ENCODE data around the gene TMEM18. TPM values are rescaled to one million over a fixed set of nuclear protein-coding genes. Genes with fewer than 3 reads are reported as not detected.
A peak's percentile ranks its signal among the peaks of the same experiment; 100 is the strongest.

TMEM18 gene
- total RNA-seq (15.2 and 17.7 TPM in 2 replicates), polyA plus RNA-seq (39.7 and 41.5 TPM in 2 replicates), polyA minus RNA-seq (ENCODE audit: low replicate concordance) (5.2 and 5.9 TPM in 2 replicates)
- 23.4 and 27.7 TPM in 2 replicates for polyA plus RNA-seq (2012)

DNA sequence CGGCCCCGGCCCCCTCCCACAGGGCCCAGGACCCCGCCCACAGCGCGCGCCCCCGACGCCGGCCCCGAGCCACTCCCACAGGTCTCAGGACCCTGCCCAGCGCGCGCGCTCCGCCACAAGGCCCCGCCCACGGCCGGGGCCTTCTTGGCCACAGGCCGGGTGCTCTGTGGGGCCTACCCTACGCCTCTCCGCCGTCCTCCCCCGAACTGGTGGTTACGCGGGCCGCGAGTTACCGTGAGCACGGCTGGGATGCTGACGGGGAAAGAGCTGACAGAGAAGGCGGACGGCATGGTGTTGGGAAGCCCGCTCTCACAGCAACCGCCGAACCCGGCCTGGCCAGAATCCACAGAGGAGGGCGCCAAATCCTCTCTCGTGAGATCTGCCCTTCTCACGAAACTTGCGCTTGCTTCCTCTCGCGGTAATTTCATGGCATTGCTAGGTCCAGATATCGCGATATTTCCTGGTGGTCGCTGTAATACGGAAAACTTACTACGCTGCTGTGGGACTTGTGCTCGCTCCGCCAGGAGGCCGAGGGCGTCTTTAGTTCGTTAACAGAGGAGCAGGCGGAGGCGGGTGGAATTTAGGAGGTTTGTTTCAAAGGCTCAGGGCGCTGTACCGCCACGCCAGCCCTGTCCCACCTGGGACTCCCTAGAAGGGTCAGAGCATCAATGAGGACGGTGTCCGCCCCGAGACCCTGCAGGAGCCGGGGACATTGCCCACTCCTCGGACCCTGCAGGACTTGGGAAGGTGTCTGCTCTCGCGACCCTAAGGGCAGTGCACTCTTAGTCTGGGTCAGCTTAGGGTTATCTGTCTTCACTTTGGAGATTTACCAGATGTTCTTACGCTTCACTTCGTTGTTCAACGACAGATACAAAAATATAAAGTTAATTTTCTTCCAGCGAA lies at the start of gene TMEM18:
TSS of gene TMEM18 (minus strand) at position 351 of the 903 bp plus-strand sequence. CDS start at position 290, 61 bp downstream.
- Histone ChIP-seq H3K4me1 (ENCODE audit: control insufficient read depth, extremely low read depth, insufficient read depth, low read length) (peaks cover 22% of the 10 kb centered on the region), H3K9me3 (ENCODE audit: control insufficient read depth, insufficient read depth, low read depth, low read length) (no peaks in the 10 kb centered on the region), H3K27ac (ENCODE audit: insufficient read depth, low read length) (peak within 1 kb of the TSS; percentile 100), H3K36me3 (ENCODE audit: control insufficient read depth, insufficient read depth, low read length) (peaks cover 2% of the 10 kb centered on the region), H4K20me1 (ENCODE audit: control insufficient read depth, extremely low read depth, insufficient read depth, low read length) (no peaks in the 10 kb centered on the region), H3K4me3 (replicated peaks in 1 of 4; ENCODE audit: control extremely low read depth in 1 of 4, insufficient read depth in 1 of 4, low read depth in 3 of 4, low read length in 4 of 4) (peak within 1 kb of the TSS; percentile 85 to 99 (median 98)), H3K4me2 (ENCODE audit: extremely low read depth, insufficient read depth, low read length) (peak within 1 kb of the TSS; percentile 91), H3K79me2 (ENCODE audit: control insufficient read depth, insufficient read depth, low read length) (peaks cover 21% of the 10 kb centered on the region), H3K9ac (ENCODE audit: insufficient read depth, low read length) (peak within 1 kb of the TSS; percentile 99), H3K27me3 (ENCODE audit: control insufficient read depth, insufficient read depth, low read length) (no peaks in the 10 kb centered on the region), H2AFZ (ENCODE audit: low read length) (peak within 1 kb of the TSS; percentile 97)
- DNase-seq (ENCODE audit: low read depth in 2 of 2) = peak; percentile 97 to 100
- TF ChIP-seq EZH2 (IDR thresholded peaks at IDR 0.05; ENCODE audit: low read length, missing control alignments) (no peak), CTCF (conservative IDR thresholded peaks at IDR 0.05 in 1 of 2, IDR thresholded peaks at IDR 0.05 in 1 of 2; ENCODE audit: low read depth in 1 of 2, low read length in 2 of 2) (peak; percentile 13 to 38)

DNA sequence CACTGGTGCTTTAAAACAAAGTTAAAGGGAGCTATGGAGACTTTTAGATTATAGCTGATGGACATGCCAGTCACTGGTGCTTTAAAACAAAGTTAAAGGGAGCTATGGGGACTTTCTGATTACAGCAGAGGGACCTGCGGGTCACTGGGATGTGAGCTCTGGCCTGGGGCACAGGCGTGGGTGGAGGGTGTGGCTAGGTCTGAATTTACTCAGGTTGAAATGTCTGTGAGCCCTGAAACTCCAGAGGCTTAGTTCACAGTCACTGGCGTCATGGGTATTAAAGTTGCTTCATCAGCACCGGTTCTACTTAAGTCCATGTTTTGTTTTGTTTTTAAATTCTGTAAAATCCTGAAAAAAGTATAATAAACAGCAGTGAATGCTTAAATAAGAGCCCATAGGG lies 49.0 kb upstream of the TMEM18 start:
- H3K4me2 ChIP-seq (ENCODE audit: extremely low read depth, insufficient read depth, low read length) = no peak overlapping the region
- TF ChIP-seq CTCF (conservative IDR thresholded peaks at IDR 0.05 in 1 of 2, IDR thresholded peaks at IDR 0.05 in 1 of 2; ENCODE audit: low read depth in 1 of 2, low read length in 2 of 2) (no peak), EZH2 (IDR thresholded peaks at IDR 0.05; ENCODE audit: low read length, missing control alignments) (no peak)

GRCh38 chr2:725468-725867 lies 48.3 kb upstream of the TMEM18 start:
- Histone ChIP-seq H3K4me2 (ENCODE audit: extremely low read depth, insufficient read depth, low read length) (no peak overlapping the region), H3K4me1 (ENCODE audit: control insufficient read depth, extremely low read depth, insufficient read depth, low read length) (no peaks in the 10 kb centered on the region), H3K9ac (ENCODE audit: insufficient read depth, low read length) (no peak overlapping the region), H2AFZ (ENCODE audit: low read length) (no peak overlapping the region), H3K27me3 (ENCODE audit: control insufficient read depth, insufficient read depth, low read length) (no peaks in the 10 kb centered on the region), H3K79me2 (ENCODE audit: control insufficient read depth, insufficient read depth, low read length) (no peaks in the 10 kb centered on the region), H4K20me1 (ENCODE audit: control insufficient read depth, extremely low read depth, insufficient read depth, low read length) (no peaks in the 10 kb centered on the region), H3K4me3 (replicated peaks in 1 of 4; ENCODE audit: control extremely low read depth in 1 of 4, insufficient read depth in 1 of 4, low read depth in 3 of 4, low read length in 4 of 4) (no peak overlapping the region), H3K9me3 (ENCODE audit: control insufficient read depth, insufficient read depth, low read depth, low read length) (no peaks in the 10 kb centered on the region), H3K27ac (ENCODE audit: insufficient read depth, low read length) (no peak overlapping the region), H3K36me3 (ENCODE audit: control insufficient read depth, insufficient read depth, low read length) (no peaks in the 10 kb centered on the region)
- TF ChIP-seq EZH2 (IDR thresholded peaks at IDR 0.05; ENCODE audit: low read length, missing control alignments) = no peak
- no peak for TF ChIP-seq CTCF (conservative IDR thresholded peaks at IDR 0.05 in 1 of 2, IDR thresholded peaks at IDR 0.05 in 1 of 2; ENCODE audit: low read depth in 1 of 2, low read length in 2 of 2)
- DNase-seq (ENCODE audit: low read depth in 2 of 2) = no peak

More for the DNA sequence above, 49.0 kb upstream of the TMEM18 start:
- Histone ChIP-seq H3K9ac (ENCODE audit: insufficient read depth, low read length) (no peak overlapping the region), H3K27ac (ENCODE audit: insufficient read depth, low read length) (no peak overlapping the region), H3K27me3 (ENCODE audit: control insufficient read depth, insufficient read depth, low read length) (no peaks in the 10 kb centered on the region), H3K4me3 (replicated peaks in 1 of 4; ENCODE audit: control extremely low read depth in 1 of 4, insufficient read depth in 1 of 4, low read depth in 3 of 4, low read length in 4 of 4) (no peak overlapping the region), H3K79me2 (ENCODE audit: control insufficient read depth, insufficient read depth, low read length) (no peaks in the 10 kb centered on the region), H3K9me3 (ENCODE audit: control insufficient read depth, insufficient read depth, low read depth, low read length) (no peaks in the 10 kb centered on the region), H2AFZ (ENCODE audit: low read length) (no peak overlapping the region), H4K20me1 (ENCODE audit: control insufficient read depth, extremely low read depth, insufficient read depth, low read length) (no peaks in the 10 kb centered on the region), H3K4me1 (ENCODE audit: control insufficient read depth, extremely low read depth, insufficient read depth, low read length) (no peaks in the 10 kb centered on the region), H3K36me3 (ENCODE audit: control insufficient read depth, insufficient read depth, low read length) (no peaks in the 10 kb centered on the region)
- DNase-seq (ENCODE audit: low read depth in 2 of 2) = no peak

Measured in fibroblast of lung (primary cell).